GM10266 (cell line): ENCODE results near the gene ZBED2.
"Not testable (repeated sequence)": the region's sequence is repeated elsewhere in the genome, so short reads cannot be mapped to it uniquely, and the experiment has no call there.

ENCODE experiments used
- DNase-seq: peaks from one replicate; pipeline ENCODE4 v3.0.0; 2012; ENCODE audit errors: extremely low spot score
- TF ChIP-seq, protein P1 (sequence below): IDR thresholded peaks from 2 replicates; pipeline ENCODE4 v1.5.1; 2012; ENCODE audit warnings: mild to moderate bottlenecking, low read depth; ENCODE audit not compliant: control insufficient read depth, insufficient read depth; ENCODE audit errors: missing control alignments

The ZBED2 gene, protein sequence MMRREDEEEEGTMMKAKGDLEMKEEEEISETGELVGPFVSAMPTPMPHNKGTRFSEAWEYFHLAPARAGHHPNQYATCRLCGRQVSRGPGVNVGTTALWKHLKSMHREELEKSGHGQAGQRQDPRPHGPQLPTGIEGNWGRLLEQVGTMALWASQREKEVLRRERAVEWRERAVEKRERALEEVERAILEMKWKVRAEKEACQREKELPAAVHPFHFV

DNA sequence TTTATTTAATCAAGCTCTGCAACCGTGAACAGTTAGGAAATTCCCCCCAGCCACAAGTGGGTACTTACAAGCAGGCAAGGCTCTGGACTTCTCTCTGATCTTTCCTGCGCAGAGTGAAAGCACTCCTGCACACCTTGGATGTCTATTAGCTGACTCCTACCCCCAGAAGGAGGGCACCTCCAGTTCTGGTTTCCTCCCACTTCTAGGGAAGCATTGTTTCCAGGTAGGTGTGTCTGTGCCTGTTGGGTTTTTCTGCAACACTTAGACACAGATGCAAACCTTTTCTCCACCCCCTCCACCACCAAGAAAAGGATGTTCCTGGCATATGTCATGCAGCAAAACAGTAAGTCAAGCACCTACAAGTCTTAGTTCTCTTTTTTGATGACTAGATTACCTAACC, at the start of gene ZBED2:
Gene ZBED2 (minus strand): TSS at position 115 of the 400 bp plus-strand sequence. CDS start 1,145 bp downstream, outside the sequence.
- DNase-seq: no peak
- TF ChIP-seq, protein P1, sequence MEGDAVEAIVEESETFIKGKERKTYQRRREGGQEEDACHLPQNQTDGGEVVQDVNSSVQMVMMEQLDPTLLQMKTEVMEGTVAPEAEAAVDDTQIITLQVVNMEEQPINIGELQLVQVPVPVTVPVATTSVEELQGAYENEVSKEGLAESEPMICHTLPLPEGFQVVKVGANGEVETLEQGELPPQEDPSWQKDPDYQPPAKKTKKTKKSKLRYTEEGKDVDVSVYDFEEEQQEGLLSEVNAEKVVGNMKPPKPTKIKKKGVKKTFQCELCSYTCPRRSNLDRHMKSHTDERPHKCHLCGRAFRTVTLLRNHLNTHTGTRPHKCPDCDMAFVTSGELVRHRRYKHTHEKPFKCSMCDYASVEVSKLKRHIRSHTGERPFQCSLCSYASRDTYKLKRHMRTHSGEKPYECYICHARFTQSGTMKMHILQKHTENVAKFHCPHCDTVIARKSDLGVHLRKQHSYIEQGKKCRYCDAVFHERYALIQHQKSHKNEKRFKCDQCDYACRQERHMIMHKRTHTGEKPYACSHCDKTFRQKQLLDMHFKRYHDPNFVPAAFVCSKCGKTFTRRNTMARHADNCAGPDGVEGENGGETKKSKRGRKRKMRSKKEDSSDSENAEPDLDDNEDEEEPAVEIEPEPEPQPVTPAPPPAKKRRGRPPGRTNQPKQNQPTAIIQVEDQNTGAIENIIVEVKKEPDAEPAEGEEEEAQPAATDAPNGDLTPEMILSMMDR: no peak

DNA sequence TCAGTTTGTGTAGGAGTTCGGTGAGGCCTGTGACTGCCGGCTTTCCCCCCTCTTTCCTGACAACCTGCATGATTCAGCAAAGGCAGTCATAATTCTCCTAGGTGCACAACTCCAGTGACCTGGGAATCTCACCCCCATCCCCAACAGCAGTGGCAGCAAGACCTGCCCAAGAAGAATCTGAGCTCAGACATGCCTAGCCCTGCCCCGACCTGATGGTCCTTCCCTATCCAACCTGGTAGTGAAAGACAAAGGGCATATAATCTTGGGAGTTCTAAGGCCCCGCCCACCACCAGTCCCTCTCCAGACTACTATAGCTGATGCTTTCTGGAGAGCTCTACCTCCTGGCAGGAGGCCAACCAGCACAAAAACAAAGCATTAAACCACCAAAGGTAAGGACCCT, 44.2 kb upstream of the ZBED2 start:
- DNase-seq: no peak
- TF ChIP-seq, protein P1: no peak

DNA sequence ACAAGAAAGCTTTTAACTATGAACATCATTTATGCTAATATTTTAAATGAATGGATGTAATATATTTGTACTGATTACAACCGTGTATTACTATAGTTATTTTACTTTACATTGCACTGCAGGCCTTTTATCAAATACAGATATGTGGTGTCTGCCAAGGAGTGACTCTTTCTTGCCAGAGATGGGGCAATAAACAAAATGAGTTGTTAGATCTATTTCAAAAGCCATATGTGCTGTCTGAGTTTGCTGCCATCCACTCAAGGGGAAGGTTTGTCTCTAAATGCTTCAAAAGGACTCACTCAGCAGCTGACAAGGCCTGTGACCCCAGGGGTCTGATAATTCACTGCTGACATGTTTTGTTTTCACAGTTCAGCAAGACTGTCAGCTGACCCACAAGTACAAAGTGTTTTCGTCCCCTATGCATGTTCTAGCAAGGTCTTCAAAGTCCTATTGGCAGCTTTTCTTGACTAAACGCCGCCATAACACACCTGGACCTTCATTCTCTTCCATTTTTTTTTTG, 41.3 kb upstream of the ZBED2 start:
- TF ChIP-seq, protein P1: no peak
- DNase-seq: no peak

DNA sequence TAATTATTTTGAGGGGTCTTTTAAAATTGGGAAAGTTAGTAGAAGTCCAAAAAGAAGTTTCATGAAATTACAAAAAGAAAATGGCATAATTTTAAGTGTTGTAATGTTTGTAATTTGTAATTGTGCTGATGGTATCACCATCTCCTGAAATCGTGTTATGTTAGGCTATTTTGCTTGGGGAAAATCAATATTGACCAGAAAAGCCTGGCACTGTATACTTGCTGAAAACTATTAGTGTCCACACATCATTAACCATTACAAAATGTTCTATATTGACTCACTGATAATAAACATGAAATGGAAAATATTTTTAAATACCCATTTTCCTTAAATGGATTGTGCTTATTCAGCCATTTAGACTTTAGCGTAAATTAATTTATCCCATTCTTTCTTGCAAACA, 40.3 kb upstream of the ZBED2 start:
- DNase-seq: no peak
- TF ChIP-seq, protein P1: no peak

DNA sequence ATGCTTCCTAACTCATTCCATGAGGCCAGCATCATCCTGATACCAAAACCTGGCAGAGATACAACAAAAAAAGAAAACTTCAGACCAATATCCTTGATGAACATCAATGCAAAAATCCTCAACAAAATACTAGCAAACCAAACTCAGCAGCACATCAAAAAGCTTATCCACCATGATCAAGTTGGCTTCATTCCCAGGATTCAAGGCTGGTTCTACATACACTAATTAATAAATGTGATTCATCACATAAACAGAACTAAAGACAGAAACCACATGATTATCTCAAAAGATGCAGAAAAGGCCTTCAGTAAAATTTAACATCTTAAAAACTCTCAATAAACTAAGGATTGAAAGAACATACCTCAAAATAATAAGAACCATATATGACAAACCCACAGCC, 35.5 kb upstream of the ZBED2 start:
- DNase-seq: not testable (repeated sequence)

DNA sequence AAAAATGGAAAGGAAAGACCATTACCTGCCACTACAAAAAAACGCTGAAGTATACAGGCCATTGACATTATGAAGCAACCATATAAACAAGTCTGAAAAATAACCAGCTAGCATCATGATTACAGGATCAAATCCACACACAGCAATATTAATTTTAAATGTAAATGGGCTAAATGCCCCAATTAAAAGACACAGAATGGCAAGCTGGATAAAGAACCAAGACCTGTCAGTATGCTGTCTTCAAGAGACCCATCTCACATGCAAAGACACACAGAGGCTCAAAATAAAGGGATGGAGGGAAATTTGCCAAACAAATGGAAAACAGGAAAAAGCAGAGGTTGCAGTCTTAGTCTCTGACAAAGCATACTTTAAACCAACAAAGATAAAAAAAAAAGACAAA, 33.9 kb upstream of the ZBED2 start:
- DNase-seq: not testable (repeated sequence)

DNA sequence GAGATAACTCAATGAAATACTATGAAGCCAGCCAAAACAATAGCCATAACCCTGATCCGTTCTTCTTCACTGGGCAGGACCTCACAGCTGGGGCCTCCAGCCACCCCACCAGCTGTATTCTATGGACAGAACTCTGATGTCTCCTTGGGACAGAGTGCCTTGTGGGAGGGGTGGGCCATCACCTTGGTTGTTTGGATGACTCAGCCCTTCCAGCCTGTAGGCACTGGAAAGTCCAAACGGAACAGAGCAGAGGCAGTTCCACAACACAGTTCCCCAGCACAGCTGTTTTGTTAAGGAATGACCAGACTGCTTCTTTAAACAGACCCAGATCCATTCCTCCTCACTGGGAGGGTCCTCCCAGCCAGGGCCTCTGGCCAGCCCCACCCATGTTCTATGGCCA, 31.9 kb upstream of the ZBED2 start:
- no peak for DNase-seq
- TF ChIP-seq, protein P1: no peak

DNA sequence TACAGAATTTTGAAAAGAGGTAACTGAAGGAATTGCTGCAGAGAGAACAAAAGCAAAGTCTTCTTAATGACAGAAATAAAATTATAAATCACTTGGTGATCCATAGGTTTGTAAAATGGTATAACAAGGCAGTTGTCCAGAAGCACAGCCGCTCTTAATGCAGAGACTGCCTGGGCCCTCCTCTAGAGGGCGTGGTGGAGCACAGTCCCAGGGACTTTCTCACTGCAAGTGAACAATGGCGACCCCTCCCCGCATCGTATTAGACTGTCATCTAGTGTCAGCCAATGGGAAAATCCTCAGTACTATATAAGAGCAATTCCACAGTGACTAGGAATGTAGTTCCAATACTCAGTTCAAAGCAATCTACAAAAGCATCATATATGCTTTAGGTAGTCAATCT, 26.4 kb upstream of the ZBED2 start:
- TF ChIP-seq, protein P1: peak; percentile 32

More for the DNA sequence above, 26.4 kb upstream of the ZBED2 start:
- no peak for DNase-seq
